Cardiac muscle cell (in vitro differentiated cells and primary cell): Measurements from ENCODE around the gene RPA3. TPM values are rescaled to one million over a fixed set of nuclear protein-coding genes. Genes with fewer than 3 reads are reported as not detected.

Experiments used
- DNase-seq, 2 donors: peaks; one replicate each; pipeline versions ENCODE4 v3.0.0 to v3.0.0-alpha.2; 2010 to 2017; ENCODE audit warnings: low read depth in 1 of 2, low spot score in 1 of 2
- H3K27ac ChIP-seq: fragments of 200-600 bp; sonication (generic); 2 replicates; pipeline ENCODE4 v1.5.1; 2016
- H3K27me3 ChIP-seq: fragments of 200-600 bp; sonication (generic); 2 replicates; pipeline ENCODE4 v1.6.0; 2016; ENCODE audit warnings: control low read depth
- H3K36me3 ChIP-seq: fragments of 200-600 bp; sonication (generic); 2 replicates; pipeline ENCODE4 v1.5.1; 2016; ENCODE audit warnings: control low read depth
- H3K4me1 ChIP-seq: fragments of 200-600 bp; sonication (generic); 2 replicates; pipeline ENCODE4 v1.8.1; 2017; ENCODE audit warnings: low read depth, mild to moderate bottlenecking, mixed run types
- H3K4me3 ChIP-seq: fragments of 200-600 bp; sonication (generic); 2 replicates; pipeline ENCODE4 v1.5.1; 2016; ENCODE audit warnings: mild to moderate bottlenecking
- H3K9me3 ChIP-seq: fragments of 200-600 bp; sonication (generic); 2 replicates; pipeline ENCODE4 v1.5.1; 2017; ENCODE audit warnings: low read depth, mild to moderate bottlenecking, control low read depth
- CTCF ChIP-seq: IDR thresholded peaks from 2 replicates; pipeline ENCODE4 v1.5.1; 2012; ENCODE audit warnings: low read depth, mild to moderate bottlenecking, low read length
- polyA plus RNA-seq: library from polyadenylated mRNA; unstranded; fragments of >200 nt; fragmentation: Nextera tagmentation; extraction: Ambion mirVana; gene quantifications from 2 replicates; pipeline ENCODE4 v1.2.1, GENCODE V29; 2016
- total RNA-seq: library from RNA; depleted of rRNA; stranded (reverse); fragments of >200 nt; gene quantifications from 2 replicates; pipeline ENCODE4 v1.2.3, GENCODE V29; 2016

Gene RPA3
- total RNA-seq (16.6 and 25.9 TPM in 2 replicates), polyA plus RNA-seq (75.8 and 87.3 TPM in 2 replicates)

DNA sequence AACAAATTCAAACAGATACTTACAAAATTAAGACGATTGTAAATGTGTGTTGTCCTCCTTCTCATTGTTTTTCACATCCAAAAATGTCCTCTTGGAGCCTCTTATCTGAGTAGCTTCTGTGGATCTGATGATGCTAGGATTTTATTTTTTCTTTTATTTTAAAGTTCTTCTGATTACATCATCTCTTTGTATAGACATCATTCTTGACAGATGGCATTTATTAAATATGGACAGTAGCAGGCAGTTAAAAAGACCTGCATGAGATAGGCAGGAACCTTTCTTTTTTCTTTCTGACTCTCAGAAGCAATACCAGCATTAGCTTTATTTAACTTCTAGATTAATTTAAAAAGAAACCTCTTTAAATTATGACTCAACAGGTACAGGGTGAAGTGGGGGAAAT lies at the start of gene RPA3:
RPA3 (minus strand) TSS at position 116 of the 400 bp plus-strand sequence. CDS start 78,189 bp downstream, outside the sequence.
- Histone ChIP-seq H3K27me3 (no peaks in the 10 kb centered on the region), H3K27ac (no peak within 1 kb of the TSS), H3K9me3 (no peaks in the 10 kb centered on the region), H3K36me3 (no peaks in the 10 kb centered on the region), H3K4me3 (no peak within 1 kb of the TSS), H3K4me1 (no peaks in the 10 kb centered on the region)
- no peak for DNase-seq
- no peak for TF ChIP-seq CTCF

DNA sequence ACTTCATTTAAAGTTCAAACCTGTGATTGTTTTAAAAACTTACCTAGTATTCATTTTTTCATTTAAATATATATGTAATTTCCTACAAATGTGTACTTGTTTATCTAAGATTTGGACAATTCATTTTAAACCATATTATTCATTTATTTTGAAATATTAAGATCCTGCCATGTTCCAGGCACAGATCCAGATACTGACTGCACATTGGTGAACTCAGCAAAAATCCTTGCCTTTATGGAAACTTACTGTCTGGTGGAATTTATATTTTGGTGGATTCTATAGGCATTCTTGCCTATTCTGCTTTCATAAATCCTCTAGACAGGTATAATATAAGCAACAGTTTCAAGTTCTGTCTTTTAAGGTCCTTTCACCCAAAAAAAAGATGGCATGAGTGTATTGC lies 48.3 kb upstream of the RPA3 start:
- Histone ChIP-seq H3K4me3 (no peak overlapping the region), H3K4me1 (peaks cover 21% of the 10 kb centered on the region), H3K27me3 (no peaks in the 10 kb centered on the region), H3K36me3 (no peaks in the 10 kb centered on the region), H3K27ac (no peak overlapping the region), H3K9me3 (no peaks in the 10 kb centered on the region)
- no peak for TF ChIP-seq CTCF
- DNase-seq: no peak

DNA sequence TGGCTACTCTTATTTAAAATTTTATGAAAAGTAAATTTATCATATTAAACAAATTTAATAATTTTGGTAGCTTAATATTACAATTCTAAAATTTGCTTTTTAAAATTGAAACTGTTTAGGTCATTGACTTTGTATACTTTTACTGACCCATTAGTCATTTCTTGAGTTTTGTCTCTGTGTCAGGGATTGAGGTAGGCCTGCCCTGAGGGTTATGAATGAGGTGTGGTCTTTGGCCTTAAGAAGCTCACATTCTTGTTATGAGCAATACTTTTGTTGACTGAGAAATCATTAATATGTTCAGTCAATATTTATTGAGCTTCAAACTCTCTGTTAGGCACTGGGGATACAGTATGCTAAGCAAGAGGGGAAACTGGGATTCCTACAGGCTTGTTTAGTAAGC lies 47.0 kb upstream of the RPA3 start:
- TF ChIP-seq CTCF: no peak
- Histone ChIP-seq H3K4me1 (peaks cover 21% of the 10 kb centered on the region), H3K27me3 (no peaks in the 10 kb centered on the region), H3K27ac (no peak overlapping the region), H3K9me3 (no peaks in the 10 kb centered on the region), H3K4me3 (no peak overlapping the region), H3K36me3 (no peaks in the 10 kb centered on the region)
- no peak for DNase-seq

DNA sequence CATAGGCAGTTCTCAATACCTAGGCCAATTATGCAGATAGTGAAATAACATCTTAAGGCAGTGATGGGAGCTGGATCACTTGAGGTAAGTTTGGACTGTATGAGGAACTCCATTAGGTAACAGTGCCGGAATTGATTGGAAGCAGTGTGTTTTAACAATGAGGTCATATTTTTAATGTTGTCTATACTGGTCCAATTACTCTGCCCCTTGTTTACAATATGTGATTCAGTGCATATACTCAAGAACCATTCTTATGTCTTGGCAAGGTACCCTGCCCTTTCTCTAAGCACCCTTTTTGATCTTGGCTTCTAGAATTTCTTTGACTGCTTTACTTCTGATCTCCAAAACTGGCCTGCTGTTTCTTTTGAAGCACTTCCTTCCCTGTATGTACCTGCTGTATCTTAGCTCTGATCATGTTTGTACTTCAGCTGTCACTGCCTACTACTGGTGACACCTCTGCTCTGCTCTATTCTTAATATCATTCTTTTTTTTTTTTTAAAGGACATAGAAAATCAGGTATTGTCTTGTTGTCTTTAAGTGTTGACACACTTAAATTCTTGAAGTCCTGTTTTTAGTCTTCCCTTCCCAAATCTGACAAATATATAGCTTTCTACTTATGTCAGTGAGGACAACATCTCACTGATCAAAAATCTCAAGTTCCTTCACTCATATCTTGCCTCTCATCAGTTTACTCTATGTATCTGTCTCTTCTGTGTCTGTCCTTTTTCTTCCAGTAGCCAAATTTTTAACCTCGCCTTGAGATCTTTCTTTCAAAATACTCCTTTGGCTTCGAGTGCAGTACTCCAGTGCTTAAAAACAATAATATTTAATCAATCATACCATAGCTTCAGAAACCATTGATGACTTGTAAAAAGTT lies 46.4 kb upstream of the RPA3 start:
- TF ChIP-seq CTCF: no peak
- Histone ChIP-seq H3K27me3 (no peaks in the 10 kb centered on the region), H3K4me3 (no peak overlapping the region), H3K9me3 (no peaks in the 10 kb centered on the region), H3K36me3 (no peaks in the 10 kb centered on the region), H3K27ac (no peak overlapping the region), H3K4me1 (peaks cover 21% of the 10 kb centered on the region)
- no peak for DNase-seq

DNA sequence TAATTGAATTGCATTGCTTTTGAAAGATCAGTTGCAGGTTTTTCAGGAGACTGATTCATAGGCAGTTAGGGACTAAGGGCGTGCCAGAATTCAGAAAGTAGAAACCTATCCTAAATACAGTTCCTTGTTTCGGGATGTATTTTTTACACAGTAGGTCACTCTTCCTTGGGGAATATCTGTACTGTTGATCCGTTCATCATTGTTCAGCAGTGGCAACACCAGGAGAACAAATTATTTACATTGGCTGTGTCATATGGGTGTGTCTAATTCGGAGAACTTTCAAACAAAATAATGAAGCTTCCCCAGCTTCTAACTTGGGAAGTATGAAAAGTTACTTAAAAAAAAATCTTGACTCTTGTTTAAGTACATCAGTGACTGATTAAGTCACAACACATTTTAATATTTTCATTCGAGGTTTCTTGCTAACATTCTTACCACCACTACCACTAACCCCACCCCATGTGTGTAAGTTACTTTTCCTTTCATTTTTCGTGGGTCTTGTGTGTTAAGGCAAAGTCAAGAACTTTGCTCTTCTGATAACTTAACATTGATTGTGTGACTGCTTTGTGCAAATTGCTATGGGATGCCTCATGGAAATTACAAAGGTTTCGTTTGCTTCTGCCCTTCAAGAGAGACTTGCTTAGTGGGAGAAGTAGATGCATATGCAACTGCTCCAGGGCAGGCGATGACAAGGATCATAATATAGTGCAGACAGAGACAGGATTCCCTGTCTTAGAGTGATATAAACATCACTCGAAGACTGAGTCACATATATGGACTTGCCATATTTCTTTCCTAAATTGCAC lies 43.8 kb upstream of the RPA3 start:
- Histone ChIP-seq H3K27me3 (no peaks in the 10 kb centered on the region), H3K4me3 (no peak overlapping the region), H3K27ac (no peak overlapping the region), H3K9me3 (no peaks in the 10 kb centered on the region), H3K4me1 (peaks cover 21% of the 10 kb centered on the region), H3K36me3 (no peaks in the 10 kb centered on the region)
- DNase-seq: peak in 1 of 2 donors; percentile 57
- TF ChIP-seq CTCF: no peak
